HCT116 (cell line): ENCODE data around the gene CNST. TPM values are rescaled to one million over a fixed set of nuclear protein-coding genes. Genes with fewer than 3 reads are reported as not detected.

Experiments used
- ATAC-seq: fragments of 200-7000 bp; cut with Tn5 transposase; 2 replicates; pipeline ENCODE4 v1.9.1; 2020; ENCODE audit warnings: mild to moderate bottlenecking, moderate library complexity
- BruUV-seq: library from RNA; stranded (reverse); fragments of 400-500 nt; replicated peaks from 2 replicates; lab custom pipeline; 2021; lab: Mats Ljungman, UMichigan
- CTCF ChIA-PET: fragments of 300-600 bp; sonication (Branson Sonifier 250); formaldehyde crosslinking; loops from one replicate; lab custom pipeline; 2021; ENCODE audit warnings: antibody characterized with exemption; lab: Charles Lee
- POLR2A ChIA-PET: fragments of 300-600, 350-600 bp; sonication (Branson Sonifier 250); formaldehyde crosslinking; loops from one replicate; lab custom pipeline; 2021; ENCODE audit warnings: antibody characterized with exemption; lab: Charles Lee
- RAD21 ChIA-PET, 2 experiments: fragments of 300-600 bp; sonication (Branson Sonifier 250); formaldehyde crosslinking; loops; one replicate each; lab custom pipeline; 2023; ENCODE audit warnings: low total read pairs in 2 of 2; ENCODE audit not compliant: uncharacterized antibody in 2 of 2, unreplicated experiment in 2 of 2, low non-redundant PET in 1 of 2; lab: Charles Lee
- DNase-seq: peaks from one replicate; pipeline ENCODE4 v3.0.0-alpha.2; 2010; ENCODE audit warnings: low read depth, low spot score
- H2AFZ ChIP-seq: fragments of 200-600 bp; shearing (Covaris generic), sonication (generic); 2 replicates; pipeline ENCODE4 v1.6.1; 2017; ENCODE audit warnings: low read depth, mixed run types, mixed read lengths, antibody characterized with exemption, low read length; ENCODE audit not compliant: poor library complexity, severe bottlenecking
- H3K27ac ChIP-seq: 2 replicates; pipeline ENCODE4 v1.5.1; 2012; ENCODE audit warnings: low read depth, low read length
- H3K27me3 ChIP-seq: fragments of 200-600 bp; sonication (generic); 2 replicates; pipeline ENCODE4 v1.6.1; 2016; ENCODE audit warnings: mixed run types, low read length, mixed read lengths; ENCODE audit not compliant: insufficient read depth
- H3K36me3 ChIP-seq, 2 experiments: fragments of 200-500 bp in 1 of 2; fragments of 200-600 bp in 1 of 2; sonication (Bioruptor generic) in 1 of 2; sonication (generic) in 1 of 2; 2 replicates each; pipeline versions ENCODE4 v1.5.1 to v1.6.1; 2014 to 2016; ENCODE audit warnings: low read length in 2 of 2, inconsistent platforms in 1 of 2, mixed read lengths in 1 of 2, mixed run types in 1 of 2; ENCODE audit not compliant: insufficient read depth in 2 of 2, control insufficient read depth in 1 of 2
- H3K4me1 ChIP-seq, 2 experiments: fragments of 200-600 bp in 1 of 2; sonication (generic) in 1 of 2; 2 replicates each; pipeline versions ENCODE4 v1.5.1 to v1.6.1; 2012 to 2017; ENCODE audit warnings: low read length in 2 of 2, inconsistent platforms in 1 of 2, mild to moderate bottlenecking in 1 of 2, mixed read lengths in 1 of 2, mixed run types in 1 of 2, moderate library complexity in 1 of 2; ENCODE audit not compliant: insufficient read depth in 2 of 2, control insufficient read depth in 1 of 2
- H3K4me2 ChIP-seq: fragments of 200-600 bp; sonication (generic); 2 replicates; pipeline ENCODE4 v1.6.1; 2017; ENCODE audit warnings: mixed run types, low read length, mixed read lengths
- H3K4me3 ChIP-seq, 2 experiments: fragments of 200-600 bp in 1 of 2; sonication (generic) in 1 of 2; replicated peaks in 1 of 2; 2 replicates each; pipeline ENCODE4 v1.5.1; 2011 to 2016; ENCODE audit warnings: low read length in 2 of 2, control low read depth in 1 of 2, low read depth in 1 of 2, mild to moderate bottlenecking in 1 of 2, mixed read lengths in 1 of 2, mixed run types in 1 of 2
- H3K79me2 ChIP-seq: fragments of 200-600 bp; sonication (generic); 2 replicates; pipeline ENCODE4 v1.6.1; 2017; ENCODE audit warnings: mild to moderate bottlenecking, mixed run types, low read length, moderate library complexity, mixed read lengths; ENCODE audit not compliant: insufficient read depth
- H3K9ac ChIP-seq: fragments of 200-600 bp; sonication (generic); 2 replicates; pipeline ENCODE4 v1.6.1; 2016; ENCODE audit warnings: low read length, mixed read lengths
- H3K9me2 ChIP-seq: fragments of 200-600 bp; sonication (generic), shearing (Covaris generic); 2 replicates; pipeline ENCODE4 v1.6.1; 2017; ENCODE audit warnings: mixed run types, mild to moderate bottlenecking, moderate library complexity; ENCODE audit not compliant: insufficient read depth
- H3K9me3 ChIP-seq, 2 experiments: fragments of 200-500 bp in 1 of 2; fragments of 200-600 bp in 1 of 2; sonication (Bioruptor generic) in 1 of 2; sonication (generic) in 1 of 2; 2 replicates each; pipeline ENCODE4 v1.6.1; 2014 to 2017; ENCODE audit warnings: low read length in 2 of 2, mixed read lengths in 2 of 2, inconsistent platforms in 1 of 2, low read depth in 1 of 2, mild to moderate bottlenecking in 1 of 2, mixed run types in 1 of 2, moderate library complexity in 1 of 2; ENCODE audit not compliant: control insufficient read depth in 1 of 2, insufficient read depth in 1 of 2
- H4K20me1 ChIP-seq: fragments of 200-600 bp; sonication (generic), shearing (Covaris generic); 2 replicates; pipeline ENCODE4 v1.6.1; 2017; ENCODE audit warnings: mixed run types, mild to moderate bottlenecking, moderate library complexity; ENCODE audit not compliant: insufficient read depth
- ATF3 ChIP-seq: IDR thresholded peaks from 2 replicates; pipeline ENCODE4 v1.6.1; 2012
- CBX3 ChIP-seq: IDR thresholded peaks from 2 replicates; pipeline ENCODE4 v1.6.1; 2012; ENCODE audit warnings: low read depth
- EGR1 ChIP-seq: IDR thresholded peaks from 2 replicates; pipeline ENCODE4 v1.6.1; 2012; ENCODE audit warnings: low read depth
- EZH2phosphoT487 ChIP-seq: fragments of 200-600 bp; IDR thresholded peaks from 2 replicates; pipeline ENCODE4 v1.6.1; 2018; ENCODE audit warnings: antibody characterized with exemption, borderline replicate concordance
- FOSL1 ChIP-seq: IDR thresholded peaks from 2 replicates; pipeline ENCODE4 v1.6.1; 2012; ENCODE audit warnings: low read depth
- JUND ChIP-seq: IDR thresholded peaks from 2 replicates; pipeline ENCODE4 v1.6.1; 2012
- MAX ChIP-seq: IDR thresholded peaks from 2 replicates; pipeline ENCODE4 v1.6.1; 2012
- POLR2A ChIP-seq: IDR thresholded peaks from 2 replicates; pipeline ENCODE4 v1.7.0; 2011; ENCODE audit warnings: borderline replicate concordance; ENCODE audit not compliant: insufficient read depth, insufficient read length; ENCODE audit errors: extremely low read depth
- POLR2AphosphoS5 ChIP-seq: IDR thresholded peaks from 2 replicates; pipeline ENCODE4 v1.6.1; 2011; ENCODE audit warnings: mild to moderate bottlenecking, low read depth, low read length, moderate library complexity
- RAD21 ChIP-seq: IDR thresholded peaks from 2 replicates; pipeline ENCODE4 v1.6.1; 2012; ENCODE audit warnings: low read depth, mild to moderate bottlenecking
- REST ChIP-seq: IDR thresholded peaks from 2 replicates; pipeline ENCODE4 v1.6.1; 2012; ENCODE audit warnings: low read depth
- SIN3A ChIP-seq: IDR thresholded peaks from 2 replicates; pipeline ENCODE4 v1.6.1; 2012; ENCODE audit warnings: low read depth
- SRF ChIP-seq: IDR thresholded peaks from 2 replicates; pipeline ENCODE4 v1.6.1; 2012; ENCODE audit warnings: low read depth
- TCF7L2 ChIP-seq: IDR thresholded peaks from 2 replicates; pipeline ENCODE4 v1.7.0; 2011; ENCODE audit warnings: borderline replicate concordance, inconsistent platforms; ENCODE audit not compliant: insufficient read depth, insufficient read length; ENCODE audit errors: extremely low read depth
- YY1 ChIP-seq: IDR thresholded peaks from 2 replicates; pipeline ENCODE4 v1.6.1; 2011; ENCODE audit warnings: low read length, low read depth, moderate library complexity, mild to moderate bottlenecking; ENCODE audit not compliant: insufficient replicate concordance; ENCODE audit errors: extremely low read depth
- ZBTB33 ChIP-seq: IDR thresholded peaks from 2 replicates; pipeline ENCODE4 v1.6.1; 2011; ENCODE audit warnings: mild to moderate bottlenecking, low read length, moderate library complexity; ENCODE audit not compliant: insufficient replicate concordance; ENCODE audit errors: extremely low read depth
- ZFX ChIP-seq: fragments of 450-650 bp; IDR thresholded peaks from 2 replicates; pipeline ENCODE4 v1.6.1; 2017
- ZNF274 ChIP-seq: fragments of 200-500 bp; sonication (Bioruptor generic); IDR thresholded peaks from 2 replicates; pipeline ENCODE4 v1.6.1; 2014; ENCODE audit warnings: mild to moderate bottlenecking, low read depth, low read length, inconsistent platforms
- intact Hi-C: fragments of 100-400 bp; cut with micrococcal nuclease; formaldehyde crosslinking; loops from 2 replicates; pipeline ENCODE4 v1.10.0; 2022
- total RNA-seq: library from RNA; stranded (reverse); gene quantifications from one replicate; pipeline ENCODE4 v1.2.1, GENCODE V29; 2021; ENCODE audit not compliant: unreplicated experiment

Gene CNST
- total RNA-seq, 1 experiment from 2014 or later: 13.5 TPM

- no peaks in the 10 kb centered on the region for H3K9me2 ChIP-seq
- intact Hi-C loops: no loop called here
- H4K20me1 ChIP-seq: peaks cover 3% of the 10 kb centered on the region; the same call in 1 of the 2 replicates
- POLR2A ChIA-PET: no interaction called here
- no peak overlapping the region for H3K4me3 ChIP-seq
- no peak overlapping the region for H3K27ac ChIP-seq
- DNase-seq: no peak
- H3K27me3 ChIP-seq: no peaks in the 10 kb centered on the region
- H3K4me2 ChIP-seq: no peak overlapping the region
- RAD21 ChIA-PET: no interaction called here
- no peaks in the 10 kb centered on the region for H3K36me3 ChIP-seq
- H3K4me1 ChIP-seq: peaks cover 3 to 4% of the 10 kb centered on the region in 2 experiments
- H2AFZ ChIP-seq: no peak overlapping the region
- TF ChIP-seq POLR2AphosphoS5 (no peak), SIN3A (no peak), SRF (no peak), YY1 (no peak), POLR2A (no peak), ZFX (no peak), ATF3 (no peak), TCF7L2 (no peak), CBX3 (no peak), RAD21 (no peak), ZNF274 (no peak)
- peaks cover 78% of the 10 kb centered on the region for H3K79me2 ChIP-seq
- no TSS peak for BruUV-seq
- H3K9me3 ChIP-seq: no peaks in the 10 kb centered on the region
- CTCF ChIA-PET: no interaction called here
- no peak overlapping the region for H3K9ac ChIP-seq
- no peak for ATAC-seq
Measured at GRCh38 chr1:246572785-246573184, 6.5 kb downstream of the CNST start.

- H2AFZ ChIP-seq: no peak overlapping the region
- H3K4me3 ChIP-seq: no peak overlapping the region
- CTCF ChIA-PET: no interaction called here
- H4K20me1 ChIP-seq: peaks cover 5% of the 10 kb centered on the region; the same call in 1 of the 2 replicates
- no peak overlapping the region for H3K4me2 ChIP-seq
- RAD21 ChIA-PET: no interaction called here
- no TSS peak for BruUV-seq
- no peaks in the 10 kb centered on the region for H3K4me1 ChIP-seq
- no peak overlapping the region for H3K9ac ChIP-seq
- ATAC-seq (no peak), DNase-seq (no peak)
- H3K9me2 ChIP-seq: no peaks in the 10 kb centered on the region
- H3K9me3 ChIP-seq: no peaks in the 10 kb centered on the region
- H3K36me3 ChIP-seq: no peaks in the 10 kb centered on the region
- peaks cover 75% of the 10 kb centered on the region for H3K79me2 ChIP-seq
- H3K27ac ChIP-seq: no peak overlapping the region
- POLR2A ChIA-PET: no interaction called here
- H3K27me3 ChIP-seq: no peaks in the 10 kb centered on the region
- intact Hi-C loops: no loop called here
- TF ChIP-seq MAX: no peak
- no peak for TF ChIP-seq ZBTB33
- no peak for TF ChIP-seq JUND
- TF ChIP-seq EZH2phosphoT487: no peak
- no peak for TF ChIP-seq SIN3A
- TF ChIP-seq CBX3: no peak
- TF ChIP-seq REST: no peak
- TF ChIP-seq FOSL1: no peak
- no peak for TF ChIP-seq EGR1
Measured at GRCh38 chr1:246573491-246573890, 7.2 kb downstream of the CNST start.
